GM21786 (cell line): ENCODE measurements around the gene TMEM266.

Source experiments
- ATAC-seq: cut with Tn5 transposase; IDR thresholded peaks from one replicate; pipeline ENCODE4 v1.9.1; 2021; ENCODE audit not compliant: unreplicated experiment

TMEM266 gene

DNA sequence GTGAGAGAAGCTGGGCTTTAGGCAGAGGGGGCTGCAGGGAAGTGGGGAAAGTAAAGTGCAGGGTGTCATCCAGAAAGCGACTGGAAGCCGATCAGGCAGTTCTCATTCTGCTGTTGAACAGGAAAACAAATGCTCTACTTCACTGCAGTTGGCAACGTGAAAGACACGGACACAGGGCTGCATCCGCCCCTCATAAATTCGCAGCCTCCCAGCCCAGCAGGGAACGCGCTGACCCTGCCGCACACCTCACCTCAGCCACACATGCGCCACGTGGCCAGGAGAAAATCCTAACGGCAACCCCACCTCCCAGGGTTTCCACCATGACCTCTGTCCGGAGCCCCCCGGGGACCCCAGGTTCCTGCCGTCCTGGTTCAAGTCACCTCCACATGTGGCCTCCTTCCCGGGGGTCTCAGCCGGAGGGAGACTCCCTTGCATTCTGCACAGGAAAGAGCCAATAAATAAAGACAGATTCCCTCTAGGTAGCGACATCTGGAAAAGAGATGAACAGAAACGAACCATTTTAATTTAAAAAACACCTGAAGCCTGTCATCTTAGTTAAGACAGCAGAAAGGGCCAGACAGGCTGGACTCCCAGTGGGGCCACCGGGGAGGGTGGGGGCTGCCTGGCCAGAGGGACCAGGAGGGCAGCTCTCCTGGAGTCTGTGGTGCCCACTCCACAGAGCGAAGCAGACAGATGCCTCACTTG, 118.7 kb downstream of the TMEM266 start:
- ATAC-seq, result no peak

DNA sequence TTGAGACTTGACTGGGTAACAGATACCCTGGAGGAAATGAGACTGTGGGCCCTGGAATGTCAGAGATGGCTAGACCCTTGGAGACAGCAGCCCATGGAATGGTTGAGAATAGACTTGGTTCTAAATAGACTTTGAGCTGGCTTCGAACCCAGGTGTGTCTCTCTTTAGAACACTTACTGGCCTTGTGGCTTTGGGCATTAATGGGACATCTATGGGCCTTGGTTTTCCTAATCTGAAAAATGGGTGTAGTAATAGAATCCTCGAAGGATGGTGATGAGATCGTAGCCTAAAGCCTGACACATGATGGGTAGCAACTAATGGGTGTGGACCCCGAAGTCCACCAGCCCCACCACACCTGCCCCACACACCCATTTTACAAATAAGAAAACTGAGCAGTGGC, 119.2 kb downstream of the TMEM266 start:
- ATAC-seq, result no peak

DNA sequence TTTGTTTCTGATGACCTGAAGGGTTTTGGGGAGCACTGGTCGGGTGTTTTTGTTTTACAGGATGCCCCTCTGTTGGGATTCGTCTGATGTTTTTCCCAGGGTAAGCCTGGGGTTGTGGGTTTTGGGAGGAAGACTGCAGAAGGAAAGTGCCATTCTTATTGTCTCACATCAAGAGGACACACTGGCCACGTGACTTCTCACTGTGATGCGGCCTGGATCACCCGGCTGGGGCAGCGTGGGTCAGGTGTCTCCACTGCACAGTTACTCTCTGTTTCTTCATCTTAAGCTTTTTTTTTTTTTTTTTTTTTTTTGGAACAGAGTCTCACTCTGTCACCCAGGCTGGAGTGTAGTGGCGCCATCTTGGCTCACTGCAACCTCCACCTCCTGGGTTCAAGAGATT, 120.5 kb downstream of the TMEM266 start:
- ATAC-seq, result no peak

DNA sequence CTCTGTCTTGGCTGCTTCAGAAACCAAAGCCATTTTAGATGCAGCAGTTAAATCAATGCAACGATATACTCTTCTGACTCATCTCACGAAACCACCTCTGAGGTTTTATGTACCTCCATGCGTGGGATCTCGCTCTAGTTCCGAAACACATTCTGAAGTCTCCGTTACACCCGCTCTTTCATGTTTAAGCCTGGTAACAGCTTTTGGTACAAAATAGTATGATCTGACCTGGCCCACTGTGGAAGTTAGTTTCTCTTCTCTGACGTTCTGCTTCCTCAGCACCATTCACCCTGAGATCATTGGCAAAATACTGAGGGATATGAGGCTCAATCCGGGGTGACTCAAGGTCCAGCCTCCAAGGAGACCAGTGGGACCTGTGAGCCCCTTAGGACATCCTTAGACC, 121.9 kb downstream of the TMEM266 start:
- ATAC-seq, result peak; percentile 81

DNA sequence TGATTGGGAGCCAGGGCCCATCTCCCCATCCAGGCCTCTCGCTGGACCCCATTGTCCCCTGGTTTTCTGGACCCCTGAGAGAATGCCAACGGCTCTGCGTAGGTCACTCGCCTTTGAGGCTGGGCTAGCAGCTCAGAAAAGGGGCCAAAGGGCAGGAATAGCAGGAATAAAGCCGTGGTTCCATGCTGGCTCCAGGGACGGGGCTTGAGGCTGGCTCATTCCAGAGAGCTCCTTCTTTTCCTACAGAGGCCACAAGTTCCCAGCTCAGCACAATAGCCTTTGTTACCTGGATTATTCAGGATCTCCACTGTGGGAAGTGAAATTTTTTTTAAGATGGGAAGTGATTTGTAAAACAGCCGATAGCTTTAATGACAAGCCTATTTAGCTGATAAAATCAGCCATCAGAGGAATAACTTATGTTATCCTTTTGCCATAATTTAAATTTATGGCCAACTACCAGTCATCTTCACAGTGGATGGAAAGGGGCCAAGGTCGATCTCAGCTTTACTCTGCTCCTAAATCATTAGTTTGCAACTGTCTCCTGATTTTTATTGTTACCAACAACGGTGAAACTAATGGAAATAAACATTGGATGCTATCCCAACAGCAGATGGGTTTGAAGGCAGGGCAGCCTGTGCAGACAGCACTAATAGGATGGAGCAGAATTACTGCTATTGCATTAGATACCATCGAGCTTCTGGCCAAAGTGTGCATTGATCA, 124.3 kb downstream of the TMEM266 start:
- no peak for ATAC-seq

DNA sequence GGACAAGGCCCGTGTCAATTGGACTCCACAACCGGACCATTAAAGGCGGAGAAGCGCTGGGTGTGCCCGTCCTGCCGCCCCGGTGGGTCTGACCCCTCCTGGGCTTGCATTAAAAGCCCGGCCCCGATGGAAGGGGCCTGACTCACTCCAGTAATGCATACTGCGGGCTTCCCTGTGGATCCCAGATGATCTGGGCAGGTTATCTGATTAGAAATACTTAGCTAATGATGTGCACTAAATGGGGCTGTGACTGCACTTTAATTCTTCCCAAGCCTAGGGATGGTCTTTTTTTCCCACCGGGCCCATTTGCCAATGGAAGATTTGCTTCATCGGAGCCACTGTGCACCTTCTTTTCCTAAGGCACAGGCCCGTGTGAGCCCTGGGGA, 124.9 kb downstream of the TMEM266 start:
- ATAC-seq, result no peak

DNA sequence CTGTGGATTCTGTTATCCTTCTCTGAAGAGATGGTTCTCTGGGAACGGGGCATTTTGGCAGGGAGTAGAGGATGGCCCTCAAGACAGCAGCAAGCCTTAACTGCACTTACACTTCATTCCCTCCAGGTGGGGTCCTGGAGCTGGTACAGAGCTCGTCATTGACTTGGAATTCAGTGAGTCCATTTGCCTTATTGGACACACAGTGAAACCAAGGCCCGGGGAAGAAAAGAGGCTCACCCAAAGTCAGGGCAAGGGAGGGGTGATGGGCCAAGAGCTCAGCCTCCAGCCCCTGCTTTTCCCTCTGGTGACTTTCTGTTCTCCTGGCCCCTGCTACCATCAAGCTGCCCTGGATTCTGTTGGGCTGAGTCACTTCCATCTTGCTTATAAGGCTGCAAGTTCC, 125.9 kb downstream of the TMEM266 start:
- ATAC-seq, result no peak

DNA sequence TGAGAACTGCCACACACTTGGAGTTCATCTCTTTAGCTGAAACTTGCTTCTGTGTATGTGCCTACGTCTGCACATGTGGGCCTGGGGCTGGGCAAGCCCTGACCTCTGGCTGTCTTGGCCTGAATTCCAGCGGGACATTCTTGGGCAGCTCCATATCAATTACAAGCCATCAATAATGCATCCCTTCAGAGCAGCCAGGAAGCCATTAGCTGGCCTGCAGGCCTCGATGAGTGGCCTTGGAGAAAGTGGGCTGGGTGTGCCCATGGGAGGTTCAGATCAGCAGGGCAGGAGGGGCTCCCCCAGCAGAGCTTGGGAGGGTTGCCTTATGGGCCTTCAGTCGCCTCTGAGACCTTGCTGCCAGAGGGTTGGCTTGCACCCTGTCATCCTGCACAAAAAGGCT, 127.4 kb downstream of the TMEM266 start:
- ATAC-seq, result no peak

DNA sequence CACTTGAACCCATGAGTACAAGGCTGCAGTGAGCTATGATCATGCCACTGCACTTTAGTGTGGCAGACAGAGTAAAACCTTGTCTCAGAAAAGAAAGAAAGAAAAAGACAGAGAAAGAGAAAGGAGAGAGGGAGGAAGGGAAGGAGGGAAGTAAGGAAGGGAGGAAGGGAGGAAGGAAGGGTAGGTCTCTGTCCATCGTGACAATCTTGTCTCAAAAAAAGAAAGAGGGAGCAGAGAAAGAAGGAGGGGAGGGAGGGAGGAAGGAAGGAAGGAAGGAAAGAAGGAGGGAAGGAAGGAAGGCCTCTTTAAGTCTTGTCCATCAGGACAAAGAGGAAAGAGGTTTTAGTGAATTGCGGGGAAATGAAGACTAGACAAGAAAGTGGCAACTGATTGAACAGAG, 129.3 kb downstream of the TMEM266 start:
- no peak for ATAC-seq

DNA sequence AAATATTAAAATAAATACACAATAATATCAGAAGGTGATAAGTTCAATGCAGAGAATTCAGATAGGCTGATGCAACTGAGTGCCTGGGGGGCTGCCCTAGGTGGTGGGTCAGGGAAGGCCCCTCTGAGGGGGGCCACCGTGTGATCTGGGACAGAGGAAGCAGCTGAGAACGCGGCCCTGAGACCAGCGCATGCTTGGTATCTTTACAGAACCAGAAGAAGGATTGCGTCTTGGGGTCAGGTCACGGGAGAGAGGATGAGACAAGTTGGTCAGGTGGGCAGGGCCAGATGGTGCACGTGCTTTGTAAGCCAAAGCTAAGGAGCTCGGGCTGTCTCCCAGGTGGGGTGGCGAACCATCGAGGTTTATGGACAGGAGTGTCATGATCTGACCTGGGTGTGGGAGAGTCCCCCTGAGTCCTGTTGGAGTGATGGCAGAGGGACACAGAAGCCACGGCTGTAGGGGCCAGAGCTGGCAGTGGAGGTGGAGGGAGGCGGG, 130.3 kb downstream of the TMEM266 start:
- ATAC-seq, result no peak

DNA sequence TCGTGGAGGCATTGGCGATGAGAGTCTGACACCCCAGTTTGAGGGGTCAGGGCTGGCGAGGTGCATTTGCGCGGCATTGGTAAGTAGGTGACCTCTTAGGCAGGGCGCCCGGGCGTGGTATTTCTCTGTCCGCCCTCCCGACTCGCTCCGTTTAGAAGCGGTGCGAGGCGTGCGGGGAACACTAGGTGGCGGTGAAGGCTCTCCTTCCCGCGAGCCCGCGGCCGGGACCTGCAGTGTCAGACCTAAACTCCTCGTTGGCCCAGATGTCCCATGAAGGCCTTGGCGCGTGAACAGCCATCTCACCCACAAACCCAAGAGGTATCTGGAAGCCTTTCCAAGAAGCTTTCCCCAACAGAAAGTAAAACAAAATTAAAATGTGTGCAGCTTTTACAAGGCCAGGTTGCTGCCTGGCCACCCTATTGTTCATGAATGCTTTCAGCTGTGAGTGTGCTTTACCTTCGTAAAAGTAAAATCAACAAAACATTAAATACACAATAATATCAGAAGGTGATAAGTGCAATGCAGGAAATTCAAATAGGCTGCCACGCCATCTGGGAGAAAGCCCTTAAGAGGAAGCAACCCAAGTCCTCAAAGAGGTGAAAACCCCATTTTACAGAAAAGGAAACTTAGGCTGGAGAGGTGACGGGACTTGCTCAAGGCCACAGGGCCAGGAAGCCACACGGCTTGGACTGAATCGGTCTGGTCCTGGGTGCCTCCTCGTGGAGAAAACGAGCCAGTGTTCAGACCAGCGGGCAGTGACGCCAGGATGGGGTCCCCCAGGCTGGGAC, 131.2 kb downstream of the TMEM266 start:
- peak; percentile 82 for ATAC-seq

DNA sequence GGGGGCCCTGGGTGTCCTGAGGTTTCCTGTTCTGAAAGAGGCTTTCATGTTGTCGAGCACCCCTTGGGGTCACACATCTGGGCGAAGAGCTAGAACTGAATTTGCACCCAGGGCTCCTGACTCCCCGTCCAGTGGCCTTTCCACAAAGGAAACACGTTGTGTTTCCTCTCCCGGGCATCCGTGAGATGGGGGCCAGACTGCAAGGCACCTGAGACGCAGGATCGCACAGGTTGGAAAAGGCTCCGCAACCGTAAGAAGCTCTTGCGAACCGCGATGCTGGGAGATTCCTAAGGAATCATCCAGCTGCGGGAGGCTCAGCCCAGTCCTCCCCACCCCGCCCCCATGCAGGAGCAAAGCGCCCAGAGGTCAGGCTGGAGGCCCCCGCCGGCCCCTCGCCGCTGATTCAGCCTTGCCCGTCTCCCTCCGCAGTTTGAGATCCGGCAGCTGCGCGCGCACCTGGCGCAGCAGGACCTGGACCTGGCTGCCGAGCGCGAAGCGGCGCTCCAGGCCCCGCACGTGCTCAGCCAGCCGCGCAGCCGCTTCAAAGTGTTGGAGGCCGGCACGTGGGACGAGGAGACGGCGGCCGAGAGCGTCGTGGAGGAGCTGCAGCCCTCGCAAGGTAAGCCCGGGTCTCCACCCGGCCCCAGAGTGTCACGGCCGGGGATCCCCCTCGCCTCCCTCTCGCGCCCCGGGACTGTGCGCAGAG, 131.9 kb downstream of the TMEM266 start:
- ATAC-seq, result no peak

DNA sequence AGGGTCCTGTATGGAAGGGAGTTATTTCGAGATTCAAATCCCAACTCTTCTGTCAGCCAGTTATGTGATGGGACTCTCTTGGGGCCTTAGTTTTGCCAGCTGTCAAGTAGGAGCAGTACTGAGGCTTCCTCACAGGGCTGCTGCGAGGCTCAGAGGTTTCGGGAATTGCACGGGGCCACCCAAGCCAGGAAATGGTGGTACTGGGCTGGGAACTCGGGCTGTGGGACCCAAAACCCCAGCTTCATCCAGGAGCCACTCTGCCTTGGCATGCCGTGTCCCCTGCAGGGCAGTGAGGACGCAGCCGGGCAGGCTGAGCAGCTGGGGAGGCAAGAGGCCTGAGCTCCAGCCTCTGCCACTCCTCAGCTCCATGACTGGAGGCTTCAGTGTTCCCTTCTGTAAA, 132.9 kb downstream of the TMEM266 start:
- no peak for ATAC-seq

DNA sequence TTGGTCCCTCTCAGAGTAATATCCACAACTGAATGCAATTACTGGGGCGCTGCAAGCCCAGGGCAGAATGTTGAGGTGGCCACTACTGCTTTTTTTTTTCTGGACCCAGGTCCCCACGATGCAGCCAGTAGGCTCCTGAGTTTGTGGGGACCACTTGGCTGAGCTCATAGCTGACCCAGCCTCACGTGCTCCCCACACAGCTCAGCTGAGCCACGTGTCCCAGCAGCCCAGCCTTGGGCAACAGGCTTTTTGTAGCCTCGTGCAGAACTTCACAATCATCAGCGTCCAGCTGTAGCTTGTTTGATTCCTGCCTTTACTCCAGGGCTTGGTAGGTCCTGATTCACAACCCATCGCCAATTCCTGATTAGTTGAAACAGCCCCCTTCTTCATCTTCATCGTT, 134.1 kb downstream of the TMEM266 start:
- no peak for ATAC-seq

DNA sequence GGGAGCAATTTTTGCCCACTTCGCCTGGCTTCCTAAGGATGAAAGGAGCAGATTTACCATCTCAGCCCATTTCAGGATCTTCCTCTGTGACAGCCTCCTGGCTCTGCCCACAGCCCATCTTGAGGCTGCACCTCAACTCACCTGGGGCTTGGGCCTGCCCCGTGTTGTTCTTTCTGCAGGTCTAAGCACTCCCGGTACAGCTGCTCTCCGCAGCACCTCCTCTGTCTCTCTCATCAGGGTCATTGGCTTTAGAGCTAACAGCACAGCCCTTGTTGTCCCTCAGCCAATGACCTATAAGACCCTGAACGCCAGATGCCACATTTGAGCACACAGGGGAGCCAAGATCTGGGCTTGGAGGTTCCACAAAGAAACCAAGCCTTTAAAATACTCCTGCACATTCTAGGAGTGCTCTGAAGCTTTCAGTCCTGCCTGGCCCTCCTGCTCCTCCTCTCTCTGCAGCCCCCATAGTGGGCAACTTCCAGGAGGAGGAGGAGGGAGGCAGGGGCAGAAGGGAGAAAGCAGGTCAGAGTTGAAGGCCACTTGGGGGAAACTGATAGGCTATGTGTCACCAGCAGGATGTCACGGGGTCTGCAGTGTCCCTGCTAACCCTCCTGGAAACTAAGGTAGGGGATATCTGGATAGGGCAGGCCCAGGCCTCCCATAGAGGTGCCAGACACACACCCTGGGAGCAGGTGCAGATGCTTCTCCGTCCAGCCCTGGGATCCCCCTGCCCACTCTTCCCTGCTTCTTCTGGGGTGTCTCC, 135.9 kb downstream of the TMEM266 start:
- no peak for ATAC-seq

DNA sequence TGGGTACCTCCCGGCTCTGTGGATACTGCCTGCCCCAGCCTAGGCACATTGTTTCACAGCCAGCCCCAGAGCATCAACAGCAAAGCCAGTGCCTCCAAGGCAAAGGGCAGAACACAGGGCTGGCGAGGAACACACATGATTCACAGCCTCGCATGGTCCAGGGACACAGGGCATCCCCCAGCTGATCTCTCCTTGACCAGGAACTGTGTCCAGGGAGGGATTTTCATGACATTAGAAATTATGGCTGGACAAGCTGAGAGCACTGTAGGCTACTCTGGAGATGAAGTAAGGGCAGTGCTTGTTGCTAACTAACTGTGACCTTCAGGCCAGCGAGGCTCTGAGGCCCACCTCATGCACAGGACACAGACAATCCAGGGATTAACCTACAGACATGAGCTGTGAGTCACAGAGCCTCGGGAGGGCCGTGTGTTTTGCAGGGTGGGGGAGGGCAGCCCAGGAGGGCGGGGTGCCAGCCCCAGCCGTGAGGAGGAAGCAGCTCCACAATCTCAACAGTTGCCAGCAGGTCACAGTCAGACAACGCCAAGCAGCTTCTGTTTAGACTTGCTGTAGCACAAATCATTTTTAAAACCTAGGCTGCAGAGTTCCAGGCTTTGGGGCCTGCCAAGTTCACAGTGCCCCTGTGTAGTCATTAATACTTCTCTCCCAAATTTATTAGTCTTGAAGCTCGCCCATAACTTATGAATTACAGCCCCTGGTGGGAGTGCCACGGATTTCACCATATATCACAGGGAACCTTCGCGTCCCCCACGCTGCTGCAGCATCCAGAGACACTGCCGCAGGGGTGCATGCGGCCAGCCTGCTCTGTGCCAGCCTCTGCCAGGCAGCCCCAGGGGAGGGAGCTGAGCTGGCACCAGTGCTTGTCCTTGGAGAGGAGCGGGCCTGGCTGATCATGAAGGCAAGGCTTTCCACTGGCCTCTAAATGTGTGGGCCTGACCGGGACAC, 136.8 kb downstream of the TMEM266 start:
- ATAC-seq, result no peak

DNA sequence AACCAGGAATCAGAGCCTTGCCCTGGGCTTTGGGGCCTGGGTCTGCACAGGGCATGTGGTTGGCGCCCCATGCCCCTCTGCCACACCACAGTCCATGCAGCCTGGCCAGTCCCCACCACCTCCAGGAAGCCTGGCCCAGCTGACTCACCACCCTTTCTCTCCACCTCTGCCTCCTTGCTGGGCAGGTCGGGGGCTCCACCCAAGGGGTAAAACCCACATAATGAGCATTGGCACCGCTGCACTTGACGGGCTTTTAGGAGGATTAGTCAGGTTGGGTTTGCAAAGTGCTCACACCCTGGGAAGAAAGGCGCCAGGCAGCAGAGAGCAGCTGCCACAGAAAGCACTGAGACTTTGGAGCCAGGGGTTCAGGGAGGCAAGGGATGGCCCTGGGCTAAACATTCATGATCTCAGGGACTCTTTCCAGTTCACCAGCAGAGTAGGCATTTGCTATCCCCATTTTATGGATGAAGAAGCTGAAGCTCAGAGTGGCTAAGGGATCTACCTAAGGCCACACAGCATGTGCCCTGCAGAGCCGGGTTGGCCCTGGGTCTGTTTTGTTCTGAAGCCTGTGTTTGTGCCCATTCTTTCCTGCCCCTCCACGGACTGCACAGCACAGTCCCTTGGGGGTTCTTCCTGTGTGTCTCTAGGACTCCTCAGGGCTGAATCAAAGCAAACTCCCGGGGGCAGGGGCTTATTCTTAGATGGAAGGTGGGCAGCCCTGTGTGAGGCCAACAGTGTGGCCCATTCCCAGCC, 138.1 kb downstream of the TMEM266 start:
- ATAC-seq, result no peak

DNA sequence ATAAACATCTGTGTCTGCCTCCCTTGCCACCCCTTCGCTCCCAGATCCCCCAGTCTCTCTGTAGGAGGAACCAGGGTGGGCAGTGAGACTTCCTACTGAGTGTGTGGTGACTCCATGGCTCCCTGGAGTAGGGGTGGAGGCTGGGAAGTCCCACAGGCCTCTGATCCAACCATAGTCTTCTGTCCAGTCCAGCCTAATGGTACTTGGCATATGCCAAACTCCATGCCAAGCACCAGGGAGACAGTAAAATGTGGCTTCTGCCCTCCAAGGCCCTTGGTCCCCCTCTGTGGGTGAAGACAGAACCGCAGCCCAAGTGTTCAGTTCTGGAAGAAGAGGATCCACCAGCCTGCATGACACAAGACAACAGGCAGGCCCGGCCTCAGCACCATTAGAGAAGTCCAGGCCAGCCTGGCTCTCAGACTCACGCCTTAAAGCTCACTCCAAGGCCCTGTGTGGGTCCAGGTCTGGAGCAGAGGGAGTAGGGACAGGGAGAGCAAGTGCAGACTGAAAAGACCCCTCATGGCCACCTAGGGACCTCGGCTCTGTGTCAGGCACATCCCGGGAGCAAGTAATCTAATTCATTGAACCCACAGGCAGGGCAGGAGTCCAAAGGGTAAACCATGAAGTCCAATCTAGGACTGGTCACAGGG, 138.8 kb downstream of the TMEM266 start:
- no peak for ATAC-seq
